Measurements from ENCODE around the gene GUCA1A. TPM values are rescaled to one million over a fixed set of nuclear protein-coding genes. Genes with fewer than 3 reads are reported as not detected.

GUCA1A gene
- total RNA-seq, 2 experiments from 2014 or later: not detected

DNA sequence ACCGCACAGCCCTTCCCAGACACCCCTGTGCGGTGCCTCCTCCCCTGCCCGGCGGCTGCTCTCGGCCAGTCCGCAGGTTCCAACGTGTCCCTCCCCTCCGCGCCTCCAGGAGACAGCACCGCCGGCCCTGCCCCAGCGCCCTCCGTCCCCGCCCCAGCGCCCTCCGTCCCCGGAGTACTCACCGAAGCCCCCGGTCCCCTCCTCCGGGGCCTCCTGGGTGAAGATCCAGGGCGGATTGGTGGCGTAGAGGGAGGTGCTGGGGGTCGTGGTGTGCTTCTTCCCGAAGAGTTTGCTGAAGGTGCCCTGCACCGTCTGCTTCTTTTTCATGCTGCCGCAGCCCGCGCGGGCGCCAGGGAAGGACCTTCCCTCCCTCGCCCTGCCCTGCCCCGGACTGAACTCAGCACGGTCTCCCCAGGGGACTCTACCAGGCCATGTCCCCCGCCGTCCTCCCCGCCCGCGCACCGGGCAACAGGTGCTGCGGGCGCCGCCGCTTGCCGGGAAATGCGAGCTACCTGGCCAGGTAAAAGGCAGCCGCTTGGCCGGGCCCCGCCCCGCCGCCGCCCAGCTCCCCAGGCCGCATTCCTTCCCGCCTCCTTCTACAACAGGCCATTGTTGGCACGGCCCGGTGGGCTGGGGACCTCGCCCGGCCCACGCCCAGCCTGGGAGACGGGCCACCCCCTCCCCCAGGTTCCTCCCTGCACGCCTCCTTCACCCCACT, 30.9 kb upstream of the GUCA1A start, which contains the start of gene C6orf132:
Gene C6orf132 (minus strand): TSS at position 503 of the 718 bp plus-strand sequence. CDS start 176 bp downstream, at position 327.
- ChIA-PET POLR2A (no interaction called here), CTCF (ENCODE audit: unreplicated experiment) (no interaction called here)
- H3K9me2 ChIP-seq (ENCODE audit: insufficient read depth, low read length): no peaks in the 10 kb centered on the region

DNA sequence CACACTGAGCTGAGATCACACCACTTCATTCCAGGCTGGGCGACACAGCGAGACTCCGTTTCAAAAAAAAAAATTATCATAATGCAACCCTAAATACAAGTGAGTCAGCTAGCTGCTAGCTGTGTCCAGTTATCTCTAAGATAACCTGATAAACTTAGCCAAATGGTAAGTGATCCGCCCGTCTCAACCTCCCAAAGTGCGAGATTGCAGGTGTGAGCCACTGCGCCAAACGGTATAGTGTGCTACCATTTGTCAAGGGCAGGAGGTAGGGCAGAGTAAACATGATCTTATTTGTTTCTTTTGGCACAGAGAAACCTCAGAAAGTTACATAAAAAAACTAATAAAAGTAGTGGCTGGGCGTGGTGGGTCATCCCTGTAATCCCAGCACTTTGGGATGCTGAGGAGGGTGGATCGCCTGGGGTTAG, 26.0 kb upstream of the GUCA1A start:
- POLR2A ChIA-PET: no interaction called here
- H3K4me1 ChIP-seq (ENCODE audit: insufficient read depth, low read length, poor library complexity, severe bottlenecking): no peaks in the 10 kb centered on the region
- H3K36me3 ChIP-seq (ENCODE audit: insufficient read depth, low read length): no peaks in the 10 kb centered on the region
- H3K9me3 ChIP-seq (ENCODE audit: low read length): no peaks in the 10 kb centered on the region
- no peaks in the 10 kb centered on the region for H3K79me2 ChIP-seq (ENCODE audit: insufficient read depth, low read depth, low read length)
- no peaks in the 10 kb centered on the region for H3K9me2 ChIP-seq (ENCODE audit: insufficient read depth, low read length)
- BruUV-seq (replicated peaks): no TSS peak
- intact Hi-C loops (cut with micrococcal nuclease; ENCODE audit: unreplicated experiment): no loop called here
- no peak for DNase-seq (ENCODE audit: low spot score)
- no peak overlapping the region for H2AFZ ChIP-seq (ENCODE audit: low read length)
- H3K27ac ChIP-seq (ENCODE audit: low read depth, low read length, poor library complexity, severe bottlenecking): no peak overlapping the region
- H3K4me3 ChIP-seq (ENCODE audit: low read depth, low read length, poor library complexity, severe bottlenecking): no peak overlapping the region
- CTCF ChIA-PET (ENCODE audit: unreplicated experiment): no interaction called here
- no peak for TF ChIP-seq CTCF (conservative IDR thresholded peaks at IDR 0.05; ENCODE audit: low read length)
- no peak for TF ChIP-seq EZH2phosphoT487 (IDR thresholded peaks at IDR 0.05; ENCODE audit: borderline replicate concordance, low read depth, low read length)
- H4K20me1 ChIP-seq (ENCODE audit: insufficient read depth, low read length): no peaks in the 10 kb centered on the region
- no peak overlapping the region for H3K4me2 ChIP-seq (ENCODE audit: low read length)

More for the DNA sequence above, 30.9 kb upstream of the GUCA1A start, which contains the start of gene C6orf132:
- no peak for DNase-seq (ENCODE audit: low spot score)
- Histone ChIP-seq H3K9me3 (ENCODE audit: low read length) (no peaks in the 10 kb centered on the region), H3K27ac (ENCODE audit: low read depth, low read length, poor library complexity, severe bottlenecking) (no peak within 1 kb of the TSS), H3K36me3 (ENCODE audit: insufficient read depth, low read length) (no peaks in the 10 kb centered on the region), H3K4me3 (ENCODE audit: low read depth, low read length, poor library complexity, severe bottlenecking) (no peak within 1 kb of the TSS), H4K20me1 (ENCODE audit: insufficient read depth, low read length) (no peaks in the 10 kb centered on the region), H3K79me2 (ENCODE audit: insufficient read depth, low read depth, low read length) (no peaks in the 10 kb centered on the region), H2AFZ (ENCODE audit: low read length) (no peak within 1 kb of the TSS), H3K4me2 (ENCODE audit: low read length) (no peak within 1 kb of the TSS), H3K4me1 (ENCODE audit: insufficient read depth, low read length, poor library complexity, severe bottlenecking) (no peaks in the 10 kb centered on the region)
- intact Hi-C loops (cut with micrococcal nuclease; ENCODE audit: unreplicated experiment): no loop called here
- no peak for TF ChIP-seq EZH2phosphoT487 (IDR thresholded peaks at IDR 0.05; ENCODE audit: borderline replicate concordance, low read depth, low read length)
- no peak for TF ChIP-seq CTCF (conservative IDR thresholded peaks at IDR 0.05; ENCODE audit: low read length)
- no TSS peak for BruUV-seq (replicated peaks)

DNA sequence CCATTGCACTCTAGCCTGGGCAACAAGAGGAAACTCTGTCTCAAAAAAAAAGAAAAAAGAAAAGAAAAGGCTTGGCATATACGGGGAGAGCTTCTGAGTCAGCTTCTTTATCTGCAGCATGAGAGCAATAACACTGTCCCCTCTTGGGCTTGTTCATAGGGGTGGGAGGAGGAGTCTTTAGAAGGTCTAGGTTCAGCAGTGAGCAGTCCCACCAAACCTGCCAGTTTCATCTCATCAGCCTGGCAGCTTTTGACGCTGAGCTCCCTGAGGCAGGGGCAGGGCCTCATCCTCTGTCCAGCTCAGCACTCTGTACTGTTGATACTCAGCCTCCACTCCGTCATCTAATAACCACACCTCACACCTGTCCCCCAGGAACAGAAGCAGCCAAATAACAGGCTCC, 25.1 kb upstream of the GUCA1A start:
- intact Hi-C loops (cut with micrococcal nuclease; ENCODE audit: unreplicated experiment): no loop called here
- TF ChIP-seq EZH2phosphoT487 (IDR thresholded peaks at IDR 0.05; ENCODE audit: borderline replicate concordance, low read depth, low read length) (no peak), CTCF (conservative IDR thresholded peaks at IDR 0.05; ENCODE audit: low read length) (no peak)
- Histone ChIP-seq H3K4me1 (ENCODE audit: insufficient read depth, low read length, poor library complexity, severe bottlenecking) (no peaks in the 10 kb centered on the region), H4K20me1 (ENCODE audit: insufficient read depth, low read length) (no peaks in the 10 kb centered on the region), H3K79me2 (ENCODE audit: insufficient read depth, low read depth, low read length) (no peaks in the 10 kb centered on the region), H3K36me3 (ENCODE audit: insufficient read depth, low read length) (no peaks in the 10 kb centered on the region), H3K9me2 (ENCODE audit: insufficient read depth, low read length) (no peaks in the 10 kb centered on the region), H2AFZ (ENCODE audit: low read length) (no peak overlapping the region), H3K4me2 (ENCODE audit: low read length) (no peak overlapping the region), H3K9me3 (ENCODE audit: low read length) (no peaks in the 10 kb centered on the region), H3K27ac (ENCODE audit: low read depth, low read length, poor library complexity, severe bottlenecking) (no peak overlapping the region), H3K4me3 (ENCODE audit: low read depth, low read length, poor library complexity, severe bottlenecking) (no peak overlapping the region)
- CTCF ChIA-PET (ENCODE audit: unreplicated experiment): no interaction called here
- DNase-seq (ENCODE audit: low spot score): no peak
- POLR2A ChIA-PET: interaction anchor here (0.6 kb wide), 1 partner anchor 228 kb away, joined by 3 read pairs; no protein-coding TSS in a partner anchor
- BruUV-seq (replicated peaks): no TSS peak
